ENCODE data around the gene SLC5A12. TPM values are rescaled to one million over a fixed set of nuclear protein-coding genes. Genes with fewer than 3 reads are reported as not detected.

The SLC5A12 gene
- polyA plus RNA-seq, 1 donor from 2014 or later: not detected

GRCh38 chr11:26665036-26665435, 56.8 kb downstream of the SLC5A12 start:
- Histone ChIP-seq H3K4me2 (ENCODE audit: low read length) (no peak overlapping the region), H3K27ac (ENCODE audit: low read length) (no peak overlapping the region), H3K9ac (ENCODE audit: low read length) (no peak overlapping the region), H3K79me2 (replicated peaks; ENCODE audit: insufficient read depth, low read length) (no peaks in the 10 kb centered on the region), H3F3A (ENCODE audit: insufficient read depth, low read length, poor library complexity, severe bottlenecking) (no peaks in the 10 kb centered on the region), H2AFZ (ENCODE audit: low read depth, low read length) (no peak overlapping the region), H3K36me3 (ENCODE audit: insufficient read depth, low read length) (no peaks in the 10 kb centered on the region), H3K9me2 (ENCODE audit: insufficient read depth, low read length) (no peaks in the 10 kb centered on the region), H4K20me1 (ENCODE audit: insufficient read depth) (no peaks in the 10 kb centered on the region), H3K4me3 (ENCODE audit: low read length) (no peak overlapping the region), H3K27me3 (ENCODE audit: insufficient read depth, low read depth, low read length) (no peaks in the 10 kb centered on the region), H3K9me3 (ENCODE audit: low read length) (no peaks in the 10 kb centered on the region)
- TF ChIP-seq EP300 (conservative IDR thresholded peaks at IDR 0.05; ENCODE audit: poor library complexity, severe bottlenecking) (no peak), SMC3 (conservative IDR thresholded peaks at IDR 0.05; ENCODE audit: poor library complexity) (no peak), EZH2 (IDR thresholded peaks at IDR 0.05; ENCODE audit: borderline replicate concordance, insufficient read depth, low read length, poor library complexity, severe bottlenecking) (no peak), POLR2AphosphoS5 (IDR thresholded peaks at IDR 0.05) (no peak), REST (IDR thresholded peaks at IDR 0.05; ENCODE audit: borderline replicate concordance) (no peak), MXI1 (conservative IDR thresholded peaks at IDR 0.05; ENCODE audit: poor library complexity, severe bottlenecking) (no peak), CTCF (IDR thresholded peaks at IDR 0.05; ENCODE audit: poor library complexity, severe bottlenecking) (no peak), RAD21 (conservative IDR thresholded peaks at IDR 0.05) (no peak), TAF1 (IDR thresholded peaks at IDR 0.05; ENCODE audit: low read depth) (no peak)

GRCh38 chr11:26662916-26663315, 58.9 kb downstream of the SLC5A12 start:
- Histone ChIP-seq H2AFZ (ENCODE audit: low read depth, low read length) (no peak overlapping the region), H3K9ac (ENCODE audit: low read length) (no peak overlapping the region), H3K4me2 (ENCODE audit: low read length) (no peak overlapping the region), H3K36me3 (ENCODE audit: insufficient read depth, low read length) (no peaks in the 10 kb centered on the region), H4K20me1 (ENCODE audit: insufficient read depth) (no peaks in the 10 kb centered on the region), H3K79me2 (replicated peaks; ENCODE audit: insufficient read depth, low read length) (no peaks in the 10 kb centered on the region), H3K4me3 (ENCODE audit: low read length) (no peak overlapping the region), H3K9me3 (ENCODE audit: low read length) (no peaks in the 10 kb centered on the region), H3K27me3 (ENCODE audit: insufficient read depth, low read depth, low read length) (no peaks in the 10 kb centered on the region), H3K9me2 (ENCODE audit: insufficient read depth, low read length) (no peaks in the 10 kb centered on the region), H3K27ac (ENCODE audit: low read length) (no peak overlapping the region), H3F3A (ENCODE audit: insufficient read depth, low read length, poor library complexity, severe bottlenecking) (no peaks in the 10 kb centered on the region)
- no peak for TF ChIP-seq CTCF (IDR thresholded peaks at IDR 0.05; ENCODE audit: poor library complexity, severe bottlenecking)
- no peak for TF ChIP-seq EP300 (conservative IDR thresholded peaks at IDR 0.05; ENCODE audit: poor library complexity, severe bottlenecking)
- no peak for TF ChIP-seq TAF1 (IDR thresholded peaks at IDR 0.05; ENCODE audit: low read depth)
- TF ChIP-seq POLR2AphosphoS5 (IDR thresholded peaks at IDR 0.05): no peak
- no peak for TF ChIP-seq EZH2 (IDR thresholded peaks at IDR 0.05; ENCODE audit: borderline replicate concordance, insufficient read depth, low read length, poor library complexity, severe bottlenecking)
- TF ChIP-seq SMC3 (conservative IDR thresholded peaks at IDR 0.05; ENCODE audit: poor library complexity): no peak
- TF ChIP-seq MXI1 (conservative IDR thresholded peaks at IDR 0.05; ENCODE audit: poor library complexity, severe bottlenecking): no peak
- TF ChIP-seq RAD21 (conservative IDR thresholded peaks at IDR 0.05): no peak
- TF ChIP-seq REST (IDR thresholded peaks at IDR 0.05; ENCODE audit: borderline replicate concordance): no peak

Data from neural cell (in vitro differentiated cells).